Embryonic facial prominence (tissue), 1 donor: Measurements from ENCODE around the gene EIF4EBP3.
"Not testable (repeated sequence)": the region's sequence is repeated elsewhere in the genome, so short reads cannot be mapped to it uniquely, and the experiment has no call there.

Experiments
- DNase-seq: peaks from one replicate; pipeline ENCODE4 v3.0.0-alpha.2; 2016; ENCODE audit errors: extremely low spot score

EIF4EBP3 gene

GRCh38 chr5:140576776-140577201 is 29.3 kb downstream of the EIF4EBP3 start:
- no peak for DNase-seq

GRCh38 chr5:140579188-140579747 is 31.8 kb downstream of the EIF4EBP3 start:
- not testable (repeated sequence) for DNase-seq

- DNase-seq, result no peak
Observed at GRCh38 chr5:140587495-140587894, 40.0 kb downstream of the EIF4EBP3 start.

- DNase-seq, result no peak
Observed at GRCh38 chr5:140588311-140589070, 41.0 kb downstream of the EIF4EBP3 start.

GRCh38 chr5:140590861-140591260 is 43.4 kb downstream of the EIF4EBP3 start:
- DNase-seq, result no peak

- no peak for DNase-seq
Observed at GRCh38 chr5:140591747-140592372, 44.4 kb downstream of the EIF4EBP3 start.

- not testable (repeated sequence) for DNase-seq
Observed at GRCh38 chr5:140593070-140593469, 45.6 kb downstream of the EIF4EBP3 start.

GRCh38 chr5:140594169-140594568 is 46.7 kb downstream of the EIF4EBP3 start:
- DNase-seq, result no peak

- no peak for DNase-seq
Observed at GRCh38 chr5:140595538-140596300, 48.3 kb downstream of the EIF4EBP3 start.

- DNase-seq, result no peak
Observed at GRCh38 chr5:140596321-140596741, 48.9 kb downstream of the EIF4EBP3 start.

GRCh38 chr5:140598836-140599235 is 51.4 kb downstream of the EIF4EBP3 start:
- DNase-seq, result no peak
